Tibial nerve (tissue), 4 donors: ENCODE measurements around the gene MAB21L4. TPM values are rescaled to one million over a fixed set of nuclear protein-coding genes. Genes with fewer than 3 reads are reported as not detected.

ENCODE experiments used
- DNase-seq, 2 donors: peaks; one replicate each; pipeline ENCODE4 v3.0.0-alpha.2; 2019; ENCODE audit warnings: low spot score in 2 of 2
- H3K27ac ChIP-seq, 4 donors: fragments of 200-600 bp; sonication (generic) in 3 of 4; one replicate each; pipeline ENCODE4 v1.5.1; 2017 to 2019; ENCODE audit warnings: mild to moderate bottlenecking in 1 of 4
- H3K27me3 ChIP-seq, 2 donors: fragments of 200-600 bp; sonication (generic) in 1 of 2; one replicate each; pipeline versions ENCODE4 v1.5.1 to v1.6.0; 2017 to 2019
- H3K36me3 ChIP-seq, 3 donors: fragments of 200-600 bp; sonication (generic); one replicate each; pipeline ENCODE4 v1.5.1; 2018 to 2019
- H3K4me1 ChIP-seq, 4 donors: fragments of 200-600 bp; sonication (generic) in 3 of 4; one replicate each; pipeline ENCODE4 v1.5.1; 2017 to 2019
- H3K4me3 ChIP-seq, 4 donors: fragments of 200-600 bp; sonication (generic) in 3 of 4; one replicate each; pipeline ENCODE4 v1.5.1; 2017 to 2019; ENCODE audit warnings: mild to moderate bottlenecking in 1 of 4, moderate library complexity in 1 of 4
- H3K9me3 ChIP-seq, 4 donors: fragments of 200-600 bp; sonication (generic) in 3 of 4; one replicate each; pipeline ENCODE4 v1.5.1; 2017 to 2019
- CTCF ChIP-seq, 5 experiments: fragments of 200-600 bp in 3 of 5; fragments of 450-650 bp in 2 of 5; sonication (generic) in 3 of 5; IDR thresholded peaks; one replicate each; pipeline ENCODE4 v1.5.1; 2016 to 2019; ENCODE audit warnings: antibody characterized with exemption in 5 of 5, mild to moderate bottlenecking in 3 of 5, moderate library complexity in 2 of 5
- EP300 ChIP-seq, 2 donors: sonication (generic); formaldehyde crosslinking; IDR thresholded peaks; one replicate each; pipeline ENCODE4 v1.6.1; 2017; ENCODE audit warnings: antibody characterized with exemption in 2 of 2, mild to moderate bottlenecking in 1 of 2
- POLR2A ChIP-seq, 2 donors: fragments of 450-650 bp; IDR thresholded peaks; one replicate each; pipeline ENCODE4 v1.6.1; 2017; ENCODE audit warnings: antibody characterized with exemption in 2 of 2, mild to moderate bottlenecking in 2 of 2, moderate library complexity in 2 of 2
- WGBS, 2 donors: methylation state at CpG; one replicate each; pipeline ENCODE4 v1.1.5; 2018; 5-methylcytosine and 5-hydroxymethylcytosine counted together
- total RNA-seq, 4 donors: library from RNA; depleted of rRNA; stranded (reverse); fragments of >200 nt; gene quantifications; one replicate each; pipeline ENCODE4 v1.1.0, GENCODE V29; 2016

Gene MAB21L4
- total RNA-seq, 4 donors from 2014 or later: not detected

GRCh38 chr2:240899468-240899865 is 3.5 kb upstream of the MAB21L4 start:
- TF ChIP-seq POLR2A (IDR thresholded peaks at IDR 0.05): no peak
- no peak for TF ChIP-seq EP300 (IDR thresholded peaks at IDR 0.05)
- TF ChIP-seq CTCF (IDR thresholded peaks at IDR 0.05): no peak
- Histone ChIP-seq H3K9me3 (peaks cover 0 to 15% (median 0%) of the 10 kb centered on the region in 4 donors), H3K4me3 (no peak overlapping the region), H3K36me3 (no peaks in the 10 kb centered on the region), H3K27me3 (no peaks in the 10 kb centered on the region), H3K4me1 (peaks cover 0 to 10% (median 0%) of the 10 kb centered on the region in 4 donors), H3K27ac (no peak overlapping the region)
- DNase-seq: no peak
- WGBS, 2 donors: 85 to 91% methylated on average over 19 of the region's 19 CpGs

DNA sequence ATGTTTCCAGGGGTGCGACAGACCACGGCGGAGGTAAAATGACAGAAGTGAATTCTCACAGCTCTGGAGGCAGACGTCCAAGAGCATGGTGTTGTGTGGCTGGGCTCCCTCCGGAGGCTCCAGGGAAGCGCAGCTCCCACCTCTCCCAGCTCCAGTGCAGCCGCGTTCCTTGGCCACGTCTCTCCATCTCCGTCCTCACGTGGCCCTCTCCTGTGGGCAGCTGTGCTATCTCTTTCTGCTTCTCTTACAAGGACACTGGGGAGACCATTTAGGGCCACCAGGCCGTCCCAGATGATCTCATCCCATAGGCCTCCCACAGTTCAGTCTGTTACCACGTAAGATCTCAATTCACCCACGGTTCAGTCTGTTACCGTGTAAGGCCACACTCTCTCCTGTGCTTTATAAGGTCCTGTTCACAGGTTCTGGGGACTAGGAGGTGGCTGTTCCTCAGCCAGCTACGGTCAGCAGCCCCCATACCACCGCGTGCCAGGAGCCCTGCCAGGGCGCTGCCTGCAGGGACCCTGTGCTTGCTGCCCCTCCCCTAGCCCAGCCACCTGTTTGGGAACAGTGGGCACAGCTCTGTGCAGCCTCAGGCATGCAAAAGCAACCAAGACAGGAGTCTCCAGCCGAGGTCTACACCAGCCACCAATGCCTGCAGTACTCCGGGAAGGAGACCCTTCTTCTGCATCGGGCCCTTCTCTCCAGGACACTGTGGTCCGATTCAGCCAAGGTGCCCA is 2.9 kb upstream of the MAB21L4 start:
- TF ChIP-seq POLR2A (IDR thresholded peaks at IDR 0.05) (no peak), EP300 (IDR thresholded peaks at IDR 0.05) (no peak), CTCF (IDR thresholded peaks at IDR 0.05) (no peak)
- Histone ChIP-seq H3K4me3 (no peak overlapping the region), H3K36me3 (no peaks in the 10 kb centered on the region), H3K27ac (no peak overlapping the region), H3K27me3 (no peaks in the 10 kb centered on the region), H3K9me3 (peaks cover 0 to 15% (median 0%) of the 10 kb centered on the region in 4 donors), H3K4me1 (peaks cover 0 to 10% (median 0%) of the 10 kb centered on the region in 4 donors)
- 65 to 68% methylated on average over 23 of the region's 23 CpGs for WGBS, 2 donors
- no peak for DNase-seq

DNA sequence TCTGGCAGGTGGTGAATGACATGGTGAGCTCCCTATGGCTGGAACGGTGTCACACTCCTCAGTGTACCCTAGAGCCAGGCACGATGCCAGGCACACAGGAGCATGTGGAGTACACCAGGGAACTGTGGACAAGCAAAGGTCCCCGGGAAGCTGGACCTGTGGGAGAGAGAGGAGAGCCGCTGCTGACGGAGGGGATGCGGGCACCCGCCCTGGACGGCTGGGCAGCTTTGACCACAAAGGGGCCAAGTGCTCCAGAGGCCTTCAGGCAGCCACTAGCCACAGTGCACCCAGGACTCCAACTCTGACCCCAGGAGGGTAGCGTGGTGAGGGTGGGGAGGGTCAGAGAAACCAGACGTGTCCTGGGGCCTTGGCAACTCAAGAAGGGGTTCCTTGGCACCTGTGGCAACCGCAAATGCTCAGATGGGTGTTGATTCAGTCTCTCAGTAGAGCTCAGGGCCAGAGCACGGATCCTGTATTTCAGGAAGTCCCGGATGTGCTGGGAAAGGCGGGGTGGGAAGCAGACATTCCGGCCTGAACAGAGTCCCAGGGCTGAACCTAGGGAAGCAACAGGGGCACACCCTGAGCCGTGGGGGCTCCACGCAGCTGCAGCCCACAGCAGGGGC is 2.3 kb upstream of the MAB21L4 start:
- WGBS, 2 donors: 68 to 69% methylated on average over 17 of the region's 17 CpGs
- H3K4me1 ChIP-seq: peaks cover 0 to 10% (median 0%) of the 10 kb centered on the region in 4 donors
- no peak for DNase-seq
- no peak overlapping the region for H3K4me3 ChIP-seq
- no peak for TF ChIP-seq EP300 (IDR thresholded peaks at IDR 0.05)
- H3K9me3 ChIP-seq: peaks cover 0 to 15% (median 0%) of the 10 kb centered on the region in 4 donors
- no peaks in the 10 kb centered on the region for H3K27me3 ChIP-seq
- no peaks in the 10 kb centered on the region for H3K36me3 ChIP-seq
- no peak overlapping the region for H3K27ac ChIP-seq

- no peak overlapping the region for H3K4me3 ChIP-seq
- peaks cover 0 to 13% (median 0%) of the 10 kb centered on the region in 4 donors for H3K9me3 ChIP-seq
- no peak for TF ChIP-seq POLR2A (IDR thresholded peaks at IDR 0.05)
- TF ChIP-seq CTCF (IDR thresholded peaks at IDR 0.05): no peak
- no peak for TF ChIP-seq EP300 (IDR thresholded peaks at IDR 0.05)
- H3K36me3 ChIP-seq: no peaks in the 10 kb centered on the region
- peaks cover 0 to 10% (median 0%) of the 10 kb centered on the region in 4 donors for H3K4me1 ChIP-seq
- DNase-seq: no peak
- H3K27ac ChIP-seq: no peak overlapping the region
- no peaks in the 10 kb centered on the region for H3K27me3 ChIP-seq
- WGBS, 2 donors: 60 to 77% methylated on average over 9 to 15 of the region's 23 CpGs
Measured at GRCh38 chr2:240896871-240897692, 1.1 kb upstream of the MAB21L4 start.

DNA sequence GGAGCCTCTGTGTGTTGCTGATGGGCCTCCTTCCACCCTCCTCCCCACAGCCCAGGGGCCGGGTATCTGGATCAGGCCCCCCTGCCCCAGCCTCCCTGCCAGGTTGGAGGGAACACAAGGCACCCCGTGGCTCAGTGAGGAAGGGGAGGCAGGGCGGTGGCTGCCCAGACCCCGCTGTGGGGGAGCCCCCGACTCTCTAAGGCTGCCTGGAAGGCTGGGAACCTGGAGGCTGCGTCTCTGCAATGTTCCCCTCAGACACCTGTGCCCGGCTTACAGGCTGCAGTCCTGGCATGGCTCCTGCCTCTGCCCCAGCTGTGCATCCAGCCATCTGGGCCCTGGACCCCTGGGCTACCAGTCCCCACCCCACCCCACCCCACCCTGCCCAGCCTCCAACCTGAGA is 438 bp upstream of the MAB21L4 start:
- no peaks in the 10 kb centered on the region for H3K27me3 ChIP-seq
- H3K36me3 ChIP-seq: no peaks in the 10 kb centered on the region
- DNase-seq: no peak
- H3K4me3 ChIP-seq: no peak overlapping the region
- no peak for TF ChIP-seq CTCF (IDR thresholded peaks at IDR 0.05)
- no peak for TF ChIP-seq POLR2A (IDR thresholded peaks at IDR 0.05)
- TF ChIP-seq EP300 (IDR thresholded peaks at IDR 0.05): no peak
- no peak overlapping the region for H3K27ac ChIP-seq
- peaks cover 0 to 6% (median 0%) of the 10 kb centered on the region in 4 donors for H3K9me3 ChIP-seq
- peaks cover 0 to 10% (median 0%) of the 10 kb centered on the region in 4 donors for H3K4me1 ChIP-seq
- 69 to 82% methylated on average over 4 to 7 of the region's 7 CpGs for WGBS, 2 donors
